Esophagus muscularis mucosa (tissue), 4 donors: ENCODE data around the gene IFNL1.

Experiments used
- EP300 ChIP-seq: sonication (generic); formaldehyde crosslinking; IDR thresholded peaks from one replicate; pipeline ENCODE4 v1.6.1; 2017; ENCODE audit warnings: antibody characterized with exemption
- POLR2A ChIP-seq: fragments of 450-650 bp; IDR thresholded peaks from one replicate; pipeline ENCODE4 v1.6.1; 2017; ENCODE audit warnings: antibody characterized with exemption, moderate library complexity, mild to moderate bottlenecking, low read depth
- POLR2AphosphoS5 ChIP-seq, 2 donors: sonication (generic); formaldehyde crosslinking; IDR thresholded peaks; one replicate each; pipeline ENCODE4 v1.6.1; 2017; ENCODE audit warnings: antibody characterized with exemption in 2 of 2
- TF ChIP-seq, protein P1 (sequence below), 3 experiments: fragments of 200-600 bp in 2 of 3; fragments of 450-650 bp in 1 of 3; sonication (generic) in 2 of 3; IDR thresholded peaks; one replicate each; pipeline ENCODE4 v1.5.1; 2017 to 2019; ENCODE audit warnings: antibody characterized with exemption in 3 of 3, mild to moderate bottlenecking in 2 of 3, moderate library complexity in 1 of 3

GRCh38 chr19:39321832-39322176, 25.6 kb downstream of the IFNL1 start:
- TF ChIP-seq, protein P1, sequence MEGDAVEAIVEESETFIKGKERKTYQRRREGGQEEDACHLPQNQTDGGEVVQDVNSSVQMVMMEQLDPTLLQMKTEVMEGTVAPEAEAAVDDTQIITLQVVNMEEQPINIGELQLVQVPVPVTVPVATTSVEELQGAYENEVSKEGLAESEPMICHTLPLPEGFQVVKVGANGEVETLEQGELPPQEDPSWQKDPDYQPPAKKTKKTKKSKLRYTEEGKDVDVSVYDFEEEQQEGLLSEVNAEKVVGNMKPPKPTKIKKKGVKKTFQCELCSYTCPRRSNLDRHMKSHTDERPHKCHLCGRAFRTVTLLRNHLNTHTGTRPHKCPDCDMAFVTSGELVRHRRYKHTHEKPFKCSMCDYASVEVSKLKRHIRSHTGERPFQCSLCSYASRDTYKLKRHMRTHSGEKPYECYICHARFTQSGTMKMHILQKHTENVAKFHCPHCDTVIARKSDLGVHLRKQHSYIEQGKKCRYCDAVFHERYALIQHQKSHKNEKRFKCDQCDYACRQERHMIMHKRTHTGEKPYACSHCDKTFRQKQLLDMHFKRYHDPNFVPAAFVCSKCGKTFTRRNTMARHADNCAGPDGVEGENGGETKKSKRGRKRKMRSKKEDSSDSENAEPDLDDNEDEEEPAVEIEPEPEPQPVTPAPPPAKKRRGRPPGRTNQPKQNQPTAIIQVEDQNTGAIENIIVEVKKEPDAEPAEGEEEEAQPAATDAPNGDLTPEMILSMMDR (IDR thresholded peaks at IDR 0.05) = no peak
- no peak for TF ChIP-seq POLR2A
- no peak for TF ChIP-seq POLR2AphosphoS5 (IDR thresholded peaks at IDR 0.05)
- no peak for TF ChIP-seq EP300
